Spleen (tissue), 11 donors: ENCODE data around the gene ALG1. TPM values are rescaled to one million over a fixed set of nuclear protein-coding genes. Genes with fewer than 3 reads are reported as not detected.
"Not testable (repeated sequence)": the region's sequence is repeated elsewhere in the genome, so short reads cannot be mapped to it uniquely, and the experiment has no call there.

ENCODE experiments used
- DNase-seq: peaks from one replicate; pipeline ENCODE4 v3.0.0-alpha.2; 2020
- H3K27ac ChIP-seq, 8 donors: fragments of 200-600 bp; sonication (generic) in 7 of 8; 1 replicate in 4 of 8; 2 replicates in 4 of 8; pipeline versions ENCODE4 v1.5.0 to v1.8.0; 2016 to 2021; ENCODE audit warnings: inconsistent platforms in 4 of 8, mild to moderate bottlenecking in 4 of 8, moderate library complexity in 1 of 8
- H3K27me3 ChIP-seq, 7 donors: fragments of 200-600 bp; sonication (generic) in 6 of 7; replicated peaks in 1 of 7; 1 replicate in 4 of 7; 2 replicates in 3 of 7; pipeline versions ENCODE4 v1.5.0 to v1.8.0; 2016 to 2021; ENCODE audit warnings: inconsistent platforms in 3 of 7, mild to moderate bottlenecking in 1 of 7
- H3K36me3 ChIP-seq, 6 donors: fragments of 200-600 bp; sonication (generic) in 5 of 6; 1 replicate in 4 of 6; 2 replicates in 2 of 6; pipeline versions ENCODE4 v1.5.0 to v1.8.0; 2016 to 2021; ENCODE audit warnings: inconsistent platforms in 2 of 6
- H3K4me1 ChIP-seq, 6 donors: fragments of 200-600 bp; sonication (generic) in 5 of 6; 1 replicate in 3 of 6; 2 replicates in 3 of 6; pipeline versions ENCODE4 v1.5.0 to v1.8.0; 2016 to 2021; ENCODE audit warnings: inconsistent platforms in 3 of 6
- H3K4me3 ChIP-seq, 8 donors: fragments of 200-600 bp; sonication (generic) in 7 of 8; 1 replicate in 4 of 8; 2 replicates in 4 of 8; pipeline versions ENCODE4 v1.5.0 to v1.8.0; 2016 to 2021; ENCODE audit warnings: inconsistent platforms in 4 of 8, mild to moderate bottlenecking in 4 of 8, moderate library complexity in 2 of 8
- H3K9me3 ChIP-seq, 8 donors: fragments of 200-600 bp; sonication (generic) in 7 of 8; 1 replicate in 4 of 8; 2 replicates in 4 of 8; pipeline versions ENCODE4 v1.5.0 to v1.8.0; 2016 to 2021; ENCODE audit warnings: inconsistent platforms in 4 of 8
- POLR2AphosphoS5 ChIP-seq, 3 donors: sonication (generic); formaldehyde crosslinking; IDR thresholded peaks; one replicate each; pipeline ENCODE4 v1.5.1; 2017; ENCODE audit warnings: antibody characterized with exemption in 3 of 3
- WGBS, 5 donors: extraction: QIAGEN DNeasy Blood & Tissue Kit in 3 of 5; methylation state at CpG; one replicate each; pipeline versions ENCODE4 v1.1.5 to v1.1.7; 2013 to 2018; 5-methylcytosine and 5-hydroxymethylcytosine counted together
- intact Hi-C: fragments of 100-400 bp; cut with DNase I; formaldehyde crosslinking; loops from one replicate; pipeline ENCODE4 v1.15.0; 2023; ENCODE audit warnings: low total_unique reads
- polyA plus RNA-seq, 3 donors: library from polyadenylated mRNA; stranded (reverse); fragments of 200-250 nt; gene quantifications; one replicate each; pipeline ENCODE4 v1.2.1, GENCODE V29; 2013
- total RNA-seq, 7 donors: library from RNA; depleted of rRNA in 3 of 7; stranded (reverse); fragments of >200 nt in 3 of 7; fragmentation: NEBNext Ultra II Directional in 4 of 7; extraction: Animal tissue kit (Norgen Biotek cat#: 25700) in 4 of 7; gene quantifications; one replicate each; pipeline versions ENCODE4 v1.1.0 to v1.2.1, GENCODE V29; 2016 to 2021
- TF ChIP-seq, protein P1 (sequence below), 11 experiments: fragments of 200-600 bp in 7 of 11; fragments of 450-650 bp in 4 of 11; sonication (generic) in 4 of 11; IDR thresholded peaks in 8 of 11; conservative IDR thresholded peaks in 3 of 11; 1 replicate in 7 of 11; 2 replicates in 4 of 11; pipeline versions ENCODE4 v1.4.0 to v1.8.0; 2016 to 2021; ENCODE audit warnings: antibody characterized with exemption in 11 of 11, inconsistent platforms in 4 of 11, mild to moderate bottlenecking in 1 of 11
- donor health status: healthy with polysubstance abuse.
- donor health status: DM: no; HTN: no; CAD: no; lungs with moderate emphysema.
- donor health status: DM: no; HTN: no; CAD: no.
- donor health status: Bipolar disorder and iron deficiency.
- donor health status: healthy.
- donor health status: DM: no; HTN: no; CAD: no.
- donor health status: DM: yes; HTN: yes; CAD: no.

Gene ALG1
- total and polyA plus RNA-seq, 10 donors = 13.0 to 46.2 (median 21.1) TPM

DNA sequence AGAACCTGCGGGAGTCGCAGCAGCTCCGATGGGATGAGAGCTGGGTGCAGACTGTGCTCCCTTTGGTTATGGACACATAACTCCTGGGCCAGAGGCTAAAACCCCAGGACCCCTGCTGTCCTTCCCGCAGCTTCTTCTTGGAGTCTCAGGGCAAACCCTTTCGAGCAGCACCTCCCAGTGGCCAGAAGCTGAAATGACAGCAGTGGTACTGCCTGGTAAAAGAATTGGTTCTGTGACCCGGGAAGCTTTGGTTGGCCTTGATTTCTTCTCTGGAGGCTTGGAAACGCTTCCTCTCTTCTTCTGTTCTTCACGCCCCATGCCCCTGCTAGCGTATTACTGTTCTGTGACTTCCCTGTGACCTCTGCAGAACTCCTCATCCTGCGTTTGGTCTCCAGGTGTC, 13.2 kb downstream of the ALG1 start:
- peaks cover 0 to 94% (median 39%) of the 10 kb centered on the region in 6 donors for H3K36me3 ChIP-seq
- TF ChIP-seq, protein P1, sequence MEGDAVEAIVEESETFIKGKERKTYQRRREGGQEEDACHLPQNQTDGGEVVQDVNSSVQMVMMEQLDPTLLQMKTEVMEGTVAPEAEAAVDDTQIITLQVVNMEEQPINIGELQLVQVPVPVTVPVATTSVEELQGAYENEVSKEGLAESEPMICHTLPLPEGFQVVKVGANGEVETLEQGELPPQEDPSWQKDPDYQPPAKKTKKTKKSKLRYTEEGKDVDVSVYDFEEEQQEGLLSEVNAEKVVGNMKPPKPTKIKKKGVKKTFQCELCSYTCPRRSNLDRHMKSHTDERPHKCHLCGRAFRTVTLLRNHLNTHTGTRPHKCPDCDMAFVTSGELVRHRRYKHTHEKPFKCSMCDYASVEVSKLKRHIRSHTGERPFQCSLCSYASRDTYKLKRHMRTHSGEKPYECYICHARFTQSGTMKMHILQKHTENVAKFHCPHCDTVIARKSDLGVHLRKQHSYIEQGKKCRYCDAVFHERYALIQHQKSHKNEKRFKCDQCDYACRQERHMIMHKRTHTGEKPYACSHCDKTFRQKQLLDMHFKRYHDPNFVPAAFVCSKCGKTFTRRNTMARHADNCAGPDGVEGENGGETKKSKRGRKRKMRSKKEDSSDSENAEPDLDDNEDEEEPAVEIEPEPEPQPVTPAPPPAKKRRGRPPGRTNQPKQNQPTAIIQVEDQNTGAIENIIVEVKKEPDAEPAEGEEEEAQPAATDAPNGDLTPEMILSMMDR (IDR thresholded peaks at IDR 0.05 in 8 of 11, conservative IDR thresholded peaks at IDR 0.05 in 3 of 11) = peak; percentile 39 to 74 (median 58)

DNA sequence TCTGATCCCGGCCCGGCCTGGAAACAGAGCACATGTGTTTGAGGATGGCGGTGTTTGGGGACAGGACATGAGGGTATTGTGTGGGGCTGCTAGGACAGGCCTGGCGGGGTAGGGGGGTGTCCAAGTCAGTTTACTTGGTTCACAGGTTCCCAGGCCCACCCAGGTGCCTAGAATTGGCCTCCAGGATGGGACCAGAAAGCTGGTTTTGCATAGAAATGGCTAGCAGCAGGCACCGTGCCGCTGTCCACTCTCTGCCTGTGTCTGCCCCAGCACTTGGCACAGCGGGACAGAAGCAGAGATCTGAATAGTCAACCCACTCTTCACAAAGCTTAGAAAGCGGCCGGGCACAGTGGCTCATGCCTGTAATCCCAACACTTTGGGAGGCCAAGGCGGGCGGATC, 14.1 kb downstream of the ALG1 start:
- WGBS, 5 donors = 85 to 97% (median 95%) methylated on average over 9 to 11 of the region's 11 CpGs
- intact Hi-C loops, H3K4me1 ChIP-seq: not testable (repeated sequence)

More for the DNA sequence above, 13.2 kb downstream of the ALG1 start:
- H3K4me1 ChIP-seq, H3K9me3 ChIP-seq, intact Hi-C loops, H3K27ac ChIP-seq, H3K27me3 ChIP-seq, H3K4me3 ChIP-seq: not testable (repeated sequence)
- DNase-seq = peak; percentile 79
- 64 to 82% (median 74%) methylated on average over 8 to 10 of the region's 10 CpGs for WGBS, 5 donors

DNA sequence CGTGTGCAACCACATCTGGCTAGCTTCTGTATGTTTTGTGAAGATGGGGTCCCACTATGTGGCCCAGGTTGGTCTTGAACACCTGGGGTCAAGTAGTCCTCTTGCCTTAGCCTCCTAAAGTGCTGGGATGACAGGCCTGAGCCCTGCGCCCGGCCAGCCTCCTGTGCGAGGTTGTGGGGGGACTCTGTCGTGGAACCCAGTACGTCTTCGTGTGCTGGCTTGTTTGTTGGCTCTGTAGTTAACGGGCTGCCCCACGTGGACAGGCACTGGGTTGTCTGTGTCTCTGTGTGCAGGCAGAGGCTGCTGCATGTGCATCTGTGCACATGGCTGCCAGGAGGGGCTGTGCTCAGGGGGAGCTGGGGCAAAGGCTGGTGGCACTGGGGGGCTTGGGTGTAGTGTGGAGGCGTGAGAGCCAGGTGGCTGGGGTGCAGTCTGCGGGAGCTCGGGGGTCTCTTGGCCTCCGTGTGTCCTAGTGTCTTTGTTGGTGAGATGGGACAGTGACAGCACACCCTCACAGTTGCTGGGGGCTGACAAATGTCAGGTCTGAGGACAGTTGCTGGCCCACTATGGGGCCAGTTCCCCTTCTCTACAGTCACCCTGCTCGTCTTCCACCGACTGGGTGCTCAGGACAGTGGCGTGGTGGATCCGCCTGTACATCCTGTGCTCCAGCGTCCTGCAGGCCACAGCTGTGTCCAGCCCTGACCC, 16.6 kb downstream of the ALG1 start:
- DNase-seq = peak; percentile 59
- H3K9me3 ChIP-seq, H3K4me1 ChIP-seq, H3K4me3 ChIP-seq, intact Hi-C loops, H3K27me3 ChIP-seq, H3K27ac ChIP-seq: not testable (repeated sequence)
- WGBS, 5 donors = 88 to 96% (median 93%) methylated on average over 9 to 18 of the region's 18 CpGs
- peaks cover 0 to 68% (median 31%) of the 10 kb centered on the region in 6 donors for H3K36me3 ChIP-seq

More for the DNA sequence above, 14.1 kb downstream of the ALG1 start:
- DNase-seq = peak; percentile 44
- H3K9me3 ChIP-seq, H3K27me3 ChIP-seq, H3K27ac ChIP-seq, H3K4me3 ChIP-seq: not testable (repeated sequence)
- peaks cover 0 to 94% (median 38%) of the 10 kb centered on the region in 6 donors for H3K36me3 ChIP-seq

DNA sequence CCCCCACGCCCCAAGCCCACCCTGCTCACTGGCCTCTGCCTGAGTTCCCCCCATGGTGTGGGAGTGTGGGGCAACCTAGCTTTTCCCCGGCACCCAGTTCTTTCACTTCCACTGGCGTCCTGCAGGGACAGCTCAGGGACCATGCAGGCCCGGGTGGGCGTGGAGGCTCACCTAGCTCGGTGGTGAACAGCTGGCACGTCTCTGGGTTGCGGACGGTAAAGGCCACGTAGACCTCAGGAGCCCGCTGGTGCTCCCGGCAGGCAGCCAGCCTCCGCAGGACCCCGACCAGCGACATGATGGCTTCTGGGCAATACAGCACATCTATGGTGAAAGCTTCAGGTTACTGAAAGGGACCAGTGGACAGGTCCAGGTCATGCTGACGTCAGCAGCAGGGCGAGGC, 17.3 kb downstream of the ALG1 start:
- H3K4me3 ChIP-seq, intact Hi-C loops, H3K27ac ChIP-seq, H3K27me3 ChIP-seq, H3K4me1 ChIP-seq, H3K9me3 ChIP-seq: not testable (repeated sequence)
- peaks cover 0 to 61% (median 26%) of the 10 kb centered on the region in 6 donors for H3K36me3 ChIP-seq
- peak; percentile 38 for DNase-seq
- WGBS, 5 donors = 90 to 94% (median 92%) methylated on average over 7 to 17 of the region's 17 CpGs

DNA sequence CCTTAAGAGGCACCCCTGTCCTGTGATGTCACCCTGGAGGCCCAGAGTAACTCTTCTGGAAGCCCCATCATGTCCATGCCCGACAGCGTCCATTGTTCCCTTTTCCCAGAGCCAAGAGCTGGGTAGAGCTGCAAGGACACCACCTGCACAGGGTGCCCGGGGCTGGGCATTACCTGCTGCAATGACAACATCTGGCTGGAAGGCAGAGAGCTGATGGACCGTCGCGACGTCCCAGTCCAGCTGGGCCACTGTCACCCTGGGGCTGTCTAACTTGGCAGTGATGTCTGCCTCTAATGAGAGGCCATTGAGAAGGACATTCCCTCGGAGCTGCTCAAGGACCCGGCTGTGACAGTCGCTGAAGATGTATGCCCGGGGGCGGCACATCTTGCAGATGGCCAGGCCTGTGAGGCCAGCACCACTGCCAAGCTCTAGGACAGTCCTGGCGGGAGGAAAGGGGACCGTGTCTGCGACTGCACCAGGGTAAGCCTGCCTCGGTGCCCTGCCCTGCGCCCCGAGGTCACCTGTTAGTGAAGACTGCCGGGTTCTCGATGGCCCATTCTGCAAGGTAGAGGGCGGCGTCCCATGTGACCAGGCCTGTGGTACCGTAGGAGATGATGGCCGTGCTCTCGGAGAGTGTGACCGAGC, 18.4 kb downstream of the ALG1 start:
- 92 to 93% (median 93%) methylated on average over 17 to 26 of the region's 26 CpGs for WGBS, 5 donors

DNA sequence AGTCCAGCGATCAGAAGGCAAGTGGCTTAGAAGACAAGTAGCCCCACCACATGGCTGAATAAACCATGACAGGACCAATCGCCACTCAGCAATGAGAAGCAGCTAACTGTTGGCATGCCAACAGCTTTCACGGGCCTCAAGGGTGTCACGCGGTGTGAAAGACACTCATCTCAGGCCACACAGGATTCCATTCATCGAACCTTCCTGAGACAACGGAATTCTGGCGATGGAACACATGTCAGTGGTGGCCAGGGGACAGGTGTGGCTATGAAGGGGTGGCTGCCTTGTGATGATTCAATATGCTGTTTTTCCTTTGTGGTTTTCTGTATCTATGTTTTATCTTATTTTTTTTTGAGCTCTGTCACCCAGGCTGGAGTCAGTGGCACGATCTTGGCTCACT, 18.9 kb downstream of the ALG1 start:
- H3K9me3 ChIP-seq, DNase-seq, H3K4me1 ChIP-seq, H3K27ac ChIP-seq, H3K27me3 ChIP-seq, H3K4me3 ChIP-seq, intact Hi-C loops: not testable (repeated sequence)
- peaks cover 0 to 49% (median 19%) of the 10 kb centered on the region in 6 donors for H3K36me3 ChIP-seq
- 89 to 95% (median 94%) methylated on average over 9 of the region's 9 CpGs for WGBS, 5 donors

More for the DNA sequence above, 18.4 kb downstream of the ALG1 start:
- H3K27me3 ChIP-seq, H3K27ac ChIP-seq, H3K9me3 ChIP-seq, H3K4me3 ChIP-seq, H3K4me1 ChIP-seq, intact Hi-C loops: not testable (repeated sequence)
- peaks cover 0 to 55% (median 22%) of the 10 kb centered on the region in 6 donors for H3K36me3 ChIP-seq
- TF ChIP-seq POLR2AphosphoS5 (IDR thresholded peaks at IDR 0.05) = peak in 1 of 3 donors; percentile 54
- peak; percentile 54 for DNase-seq
